ENCODE results near the gene FAM168A. TPM values are rescaled to one million over a fixed set of nuclear protein-coding genes. Genes with fewer than 3 reads are reported as not detected.

Gene FAM168A
- total and polyA plus RNA-seq, 10 of the 15 experiments (the other 5 are each of a cell fraction or from before 2014, with no cell fraction given): 1.7 to 20.0 (median 10.0) TPM

GRCh38 chr11:73464347-73464746, 133.6 kb downstream of the FAM168A start (continued):
- TF ChIP-seq PBX3 (IDR thresholded peaks at IDR 0.05; ENCODE audit: insufficient replicate concordance, low read depth, low read length): no peak

GRCh38 chr11:73463359-73463758, 134.6 kb downstream of the FAM168A start:
- no peaks in the 10 kb centered on the region for H4K20me1 ChIP-seq (ENCODE audit: control insufficient read depth, insufficient read depth)
- SMC1A ChIA-PET (ENCODE audit: uncharacterized antibody, unreplicated experiment): interaction anchor here (1.0 to 4.6 kb wide), 4 partner anchors 9 to 22 kb away, joined by 3 to 29 read pairs (median 4); no protein-coding TSS in a partner anchor
- no peak for ATAC-seq
- BruUV-seq (replicated peaks): no TSS peak
- H3K4me3 ChIP-seq: no peak overlapping the region
- H3K79me2 ChIP-seq (ENCODE audit: control insufficient read depth, insufficient read depth, low read length): no peaks in the 10 kb centered on the region
- RAD21 ChIA-PET (ENCODE audit: unreplicated experiment): interaction anchor here (0.8 kb wide), 1 partner anchor 100 kb away, joined by 3 read pairs; no protein-coding TSS in a partner anchor
- no peak overlapping the region for H3K27ac ChIP-seq (ENCODE audit: control insufficient read depth, insufficient read depth)
- no peaks in the 10 kb centered on the region for H3K36me3 ChIP-seq (ENCODE audit: control insufficient read depth in 2 of 2, insufficient read depth in 2 of 2, low read length in 1 of 2)
- no peak overlapping the region for H3K9ac ChIP-seq (ENCODE audit: control insufficient read depth, insufficient read depth, low read length)
- H2AFZ ChIP-seq (ENCODE audit: control insufficient read depth, low read depth, low read length): no peak overlapping the region
- no peaks in the 10 kb centered on the region for H3K27me3 ChIP-seq (replicated peaks in 1 of 2; ENCODE audit: control insufficient read depth in 2 of 2, insufficient read depth in 2 of 2, low read length in 1 of 2)
- no peaks in the 10 kb centered on the region for H3K9me3 ChIP-seq (replicated peaks; ENCODE audit: control insufficient read depth, insufficient read depth, low read length)
- intact Hi-C loops (cut with micrococcal nuclease; ENCODE audit: unreplicated experiment): no loop called here
- no peak for FAIRE-seq
- no peaks in the 10 kb centered on the region for H3K4me1 ChIP-seq (ENCODE audit: control insufficient read depth, insufficient read depth, low read length)
- CTCF ChIA-PET: interaction anchor here (0.5 to 5.3 kb wide), 6 partner anchors 9 to 836 kb away, joined by 3 to 39 read pairs (median 4); no protein-coding TSS in a partner anchor
- DNase-seq (ENCODE audit: low read depth, low spot score): no peak
- in situ Hi-C loops (cut with MboI): no loop called here
- H3K4me2 ChIP-seq (ENCODE audit: control insufficient read depth, insufficient read depth): no peak overlapping the region
- 67% methylated on average over 2 of the region's 2 CpGs for WGBS (ENCODE audit: insufficient coverage, insufficient replicate concordance, low lambda C conversion rate, missing lambda C conversion rate)
- POLR2A ChIA-PET: interaction anchor here (0.6 kb wide), 2 partner anchors 95 to 275 kb away, joined by 3 to 4 read pairs; no protein-coding TSS in a partner anchor
- TF ChIP-seq MYC (IDR thresholded peaks at IDR 0.05; ENCODE audit: insufficient read depth, insufficient read length, insufficient replicate concordance, low read length, severe bottlenecking) (no peak), BCLAF1 (IDR thresholded peaks at IDR 0.05) (no peak), SIN3A (IDR thresholded peaks at IDR 0.05; ENCODE audit: low read depth, low read length) (no peak), KDM1A (IDR thresholded peaks at IDR 0.05; ENCODE audit: borderline replicate concordance) (no peak), CHD2 (IDR thresholded peaks at IDR 0.05; ENCODE audit: borderline replicate concordance, low read depth, low read length) (no peak), BMI1 (IDR thresholded peaks at IDR 0.05; ENCODE audit: borderline replicate concordance) (no peak), ELK1 (IDR thresholded peaks at IDR 0.05; ENCODE audit: low read depth, low read length) (no peak), ZBTB11 (CRISPR knock-in tag; IDR thresholded peaks at IDR 0.05) (no peak)
